IMR-90 (cell line): ENCODE measurements around the gene COTL1. TPM values are rescaled to one million over a fixed set of nuclear protein-coding genes. Genes with fewer than 3 reads are reported as not detected.

Experiments
- ATAC-seq: fragments of 200-7000 bp; cut with Tn5 transposase; 2 replicates; pipeline ENCODE4 v1.9.1; 2020; ENCODE audit warnings: low read depth, mild to moderate bottlenecking, moderate library complexity
- BruUV-seq: library from RNA; stranded (reverse); fragments of 400-500 nt; replicated peaks from 2 replicates; lab custom pipeline; 2021; lab: Mats Ljungman, UMichigan
- CTCF ChIA-PET: fragments of 300-600 bp; formaldehyde crosslinking; extraction: SDS; loops from one replicate; lab custom pipeline; 2021; ENCODE audit warnings: antibody characterized with exemption; lab: Yijun Ruan, JAX
- POLR2A ChIA-PET: fragments of 300-600 bp; sonication (Branson Sonifier 250); formaldehyde crosslinking; loops from one replicate; lab custom pipeline; 2022; ENCODE audit warnings: antibody characterized with exemption; ENCODE audit not compliant: unreplicated experiment; lab: Charles Lee
- DNase-seq: peaks from one replicate; pipeline ENCODE4 v3.0.0; 2013
- H2AFZ ChIP-seq: replicated peaks from 2 replicates; pipeline ENCODE3; 2013; ENCODE audit warnings: low read length, mild to moderate bottlenecking; ENCODE audit not compliant: poor library complexity
- H2AK5ac ChIP-seq: 2 replicates; pipeline ENCODE4 v1.6.1; 2013; ENCODE audit warnings: low read depth, low read length, inconsistent platforms
- H2AK9ac ChIP-seq: replicated peaks from 2 replicates; pipeline ENCODE3; 2013; ENCODE audit warnings: mild to moderate bottlenecking, low read depth, low read length, moderate library complexity; ENCODE audit not compliant: poor library complexity
- H2BK120ac ChIP-seq: 2 replicates; pipeline ENCODE4 v1.6.1; 2013; ENCODE audit warnings: low read depth, low read length, inconsistent platforms
- H2BK15ac ChIP-seq: 3 replicates; pipeline ENCODE4 v1.6.1; 2013; ENCODE audit warnings: low read depth, low read length, inconsistent platforms
- H2BK20ac ChIP-seq: 2 replicates; pipeline ENCODE4 v1.6.1; 2013; ENCODE audit warnings: low read depth, mild to moderate bottlenecking, inconsistent platforms, low read length, moderate library complexity
- H2BK5ac ChIP-seq: 2 replicates; pipeline ENCODE4 v1.6.1; 2013; ENCODE audit warnings: mild to moderate bottlenecking, low read depth, low read length, inconsistent platforms; ENCODE audit not compliant: poor library complexity, severe bottlenecking
- H3K14ac ChIP-seq: replicated peaks from 2 replicates; pipeline ENCODE4 v1.6.1; 2013; ENCODE audit warnings: low read depth, low read length, inconsistent platforms
- H3K18ac ChIP-seq: 2 replicates; pipeline ENCODE4 v1.6.1; 2013; ENCODE audit warnings: low read depth, low read length, control low read depth
- H3K23ac ChIP-seq: 2 replicates; pipeline ENCODE4 v1.6.1; 2013; ENCODE audit warnings: low read depth, low read length, inconsistent platforms
- H3K27ac ChIP-seq: 2 replicates; pipeline ENCODE4 v1.5.1; 2013; ENCODE audit warnings: mild to moderate bottlenecking, control low read depth, low read length; ENCODE audit not compliant: insufficient read depth
- H3K27me3 ChIP-seq: 2 replicates; pipeline ENCODE4 v1.6.1; 2013; ENCODE audit warnings: low read length; ENCODE audit not compliant: control insufficient read depth, insufficient read depth
- H3K36me3 ChIP-seq: 2 replicates; pipeline ENCODE4 v1.6.1; 2013; ENCODE audit warnings: low read length, mixed read lengths; ENCODE audit not compliant: control insufficient read depth, insufficient read depth
- H3K4ac ChIP-seq: 2 replicates; pipeline ENCODE4 v1.6.1; 2013; ENCODE audit warnings: low read depth, low read length, inconsistent platforms
- H3K4me1 ChIP-seq: 2 replicates; pipeline ENCODE4 v1.6.1; 2013; ENCODE audit warnings: low read length, mixed read lengths; ENCODE audit not compliant: control insufficient read depth, insufficient read depth
- H3K4me2 ChIP-seq: 2 replicates; pipeline ENCODE4 v1.6.1; 2013; ENCODE audit warnings: low read depth, mild to moderate bottlenecking, control low read depth, low read length, moderate library complexity
- H3K4me3 ChIP-seq: 2 replicates; pipeline ENCODE4 v1.5.1; 2013; ENCODE audit warnings: low read depth, mild to moderate bottlenecking, control low read depth, low read length, moderate library complexity; ENCODE audit not compliant: insufficient read depth
- H3K56ac ChIP-seq: 2 replicates; pipeline ENCODE4 v1.6.1; 2013; ENCODE audit warnings: low read length, inconsistent platforms; ENCODE audit not compliant: insufficient read depth; ENCODE audit errors: extremely low read depth
- H3K79me1 ChIP-seq, 2 experiments: 2 replicates each; pipeline ENCODE4 v1.6.1; 2013; ENCODE audit warnings: low read length in 2 of 2, inconsistent platforms in 1 of 2, low read depth in 1 of 2
- H3K9ac ChIP-seq: 2 replicates; pipeline ENCODE4 v1.6.1; 2013; ENCODE audit warnings: low read depth, low read length, control low read depth
- H3K9me1 ChIP-seq: 2 replicates; pipeline ENCODE4 v1.6.1; 2013; ENCODE audit warnings: low read length, inconsistent platforms; ENCODE audit not compliant: insufficient read depth
- H3K9me3 ChIP-seq: 2 replicates; pipeline ENCODE4 v1.6.1; 2013; ENCODE audit warnings: low read length; ENCODE audit not compliant: control insufficient read depth, insufficient read depth
- H4K20me1 ChIP-seq: 2 replicates; pipeline ENCODE4 v1.6.1; 2013; ENCODE audit warnings: low read length, inconsistent platforms; ENCODE audit not compliant: insufficient read depth
- H4K5ac ChIP-seq: 2 replicates; pipeline ENCODE4 v1.6.1; 2013; ENCODE audit warnings: mild to moderate bottlenecking, low read depth, low read length, control low read depth
- H4K8ac ChIP-seq, 2 experiments: 2 replicates each; pipeline ENCODE4 v1.6.1; 2013; ENCODE audit warnings: low read depth in 2 of 2, low read length in 2 of 2, control low read depth in 1 of 2, inconsistent platforms in 1 of 2
- H4K91ac ChIP-seq: 2 replicates; pipeline ENCODE4 v1.6.1; 2013; ENCODE audit warnings: low read depth, low read length, inconsistent platforms; ENCODE audit not compliant: insufficient read depth
- CEBPB ChIP-seq: IDR thresholded peaks from 2 replicates; pipeline ENCODE4 v1.6.1; 2012; ENCODE audit warnings: low read depth, low read length, improper control_type of control experiment
- CHD1 ChIP-seq: IDR thresholded peaks from 2 replicates; pipeline ENCODE4 v1.6.1; 2012; ENCODE audit warnings: low read depth, low read length, improper control_type of control experiment
- CTCF ChIP-seq: conservative IDR thresholded peaks from 2 replicates; pipeline ENCODE4 v1.5.1; 2012; ENCODE audit warnings: mild to moderate bottlenecking, low read depth, low read length, improper control_type of control experiment
- ELK1 ChIP-seq: fragments of 150-350 bp; IDR thresholded peaks from 2 replicates; pipeline ENCODE4 v1.6.1; 2016; ENCODE audit warnings: low read depth, mild to moderate bottlenecking, low read length, moderate library complexity, borderline replicate concordance
- FOS ChIP-seq: fragments of 150-350 bp; IDR thresholded peaks from 2 replicates; pipeline ENCODE4 v1.6.1; 2016; ENCODE audit warnings: low read depth, low read length
- MAFK ChIP-seq: IDR thresholded peaks from 2 replicates; pipeline ENCODE4 v1.6.1; 2012; ENCODE audit warnings: low read depth, low read length, improper control_type of control experiment
- MAZ ChIP-seq: IDR thresholded peaks from 2 replicates; pipeline ENCODE4 v1.6.1; 2012; ENCODE audit warnings: low read depth, mild to moderate bottlenecking, low read length, improper control_type of control experiment, moderate library complexity, borderline replicate concordance
- MXI1 ChIP-seq: IDR thresholded peaks from 2 replicates; pipeline ENCODE4 v1.6.1; 2012; ENCODE audit warnings: low read depth, mild to moderate bottlenecking, low read length, moderate library complexity, borderline replicate concordance
- NFE2L2 ChIP-seq: fragments of 150-350 bp; IDR thresholded peaks from 2 replicates; pipeline ENCODE4 v1.6.1; 2016; ENCODE audit warnings: low read depth, mild to moderate bottlenecking, low read length
- POLR2A ChIP-seq: IDR thresholded peaks from 2 replicates; pipeline ENCODE4 v1.6.1; 2012; ENCODE audit warnings: mild to moderate bottlenecking, low read depth, low read length
- RAD21 ChIP-seq: IDR thresholded peaks from 2 replicates; pipeline ENCODE4 v1.6.1; 2012; ENCODE audit warnings: low read length, improper control_type of control experiment
- RCOR1 ChIP-seq: IDR thresholded peaks from 2 replicates; pipeline ENCODE4 v1.6.1; 2012; ENCODE audit warnings: mild to moderate bottlenecking, low read length, improper control_type of control experiment; ENCODE audit not compliant: insufficient replicate concordance
- RFX5 ChIP-seq: IDR thresholded peaks from 2 replicates; pipeline ENCODE4 v1.8.0; 2012; ENCODE audit warnings: low read depth, mild to moderate bottlenecking, low read length, moderate library complexity
- SMC3 ChIP-seq: fragments of 150-350 bp; IDR thresholded peaks from 2 replicates; pipeline ENCODE4 v1.6.1; 2016; ENCODE audit warnings: low read depth, mild to moderate bottlenecking, antibody characterized with exemption, low read length, moderate library complexity
- USF2 ChIP-seq: fragments of 150-350 bp; IDR thresholded peaks from 2 replicates; pipeline ENCODE4 v1.6.1; 2017; ENCODE audit warnings: mild to moderate bottlenecking, antibody characterized with exemption, low read length, low read depth
- WGBS, 2 experiments: methylation state at CpG; one replicate each; pipeline versions ENCODE4 v1.1.5 to v1.1.7; 2013; ENCODE audit warnings: missing lambda C conversion rate in 2 of 2; ENCODE audit not compliant: insufficient read length in 1 of 2; ENCODE audit errors: extremely low coverage in 2 of 2; 5-methylcytosine and 5-hydroxymethylcytosine counted together
- dilution Hi-C: fragments of 300-500 bp; cut with HindIII; formaldehyde crosslinking; loops from one replicate; pipeline ENCODE4 v1.14.3; 2018; ENCODE audit warnings: low sequenced_read_pairs; ENCODE audit not compliant: unreplicated experiment
- in situ Hi-C: fragments of 300-500 bp; cut with MboI; formaldehyde crosslinking; loops from 3 replicates; pipeline ENCODE4 v1.14.3; 2019; ENCODE audit warnings: low sequenced_read_pairs, inconsistent platforms, mixed read lengths
- intact Hi-C: fragments of 100-400 bp; cut with micrococcal nuclease; formaldehyde crosslinking; loops from 2 replicates; pipeline ENCODE4 v1.10.0; 2022
- polyA plus RNA-seq, 3 experiments: library from polyadenylated mRNA; depleted of rRNA; stranded (reverse); fragments of >200 nt; gene quantifications; 2 replicates each; pipeline ENCODE4 v1.2.3, GENCODE V29; 2012; ENCODE audit warnings: low replicate concordance in 1 of 3
- total RNA-seq: library from RNA; depleted of rRNA; stranded (reverse); fragments of >200 nt; gene quantifications from 2 replicates; pipeline ENCODE4 v1.2.3, GENCODE V29; 2012

The COTL1 gene
- total and polyA plus RNA-seq, 2 of the 4 experiments (the other 2 are of a cell fraction), result 144 to 258 TPM

- dilution Hi-C loops (no loop called here), intact Hi-C loops (no loop called here), in situ Hi-C loops (loop anchor here (25.0 kb wide), 2 partner anchors 313 to 362 kb away; partner anchors contain the start of gene WFDC1)
- Histone ChIP-seq H3K14ac (no peak overlapping the region), H3K4me2 (peak overlapping the region; percentile 84), H3K27me3 (no peaks in the 10 kb centered on the region), H3K4ac (peak overlapping the region; percentile 71), H3K9ac (peak overlapping the region; percentile 79), H2AFZ (no peak overlapping the region), H4K91ac (no peak overlapping the region), H3K9me3 (no peaks in the 10 kb centered on the region), H2BK120ac (no peak overlapping the region), H4K8ac (no peak overlapping the region), H2BK20ac (no peak overlapping the region), H3K23ac (peak overlapping the region; percentile 82; the same call in 1 of the 2 replicates), H2AK9ac (peak overlapping the region; percentile 98), H3K4me3 (peak overlapping the region; percentile 64), H3K4me1 (peaks cover 14% of the 10 kb centered on the region), H2BK15ac (no peak overlapping the region), H3K56ac (no peak overlapping the region), H3K79me1 (peaks cover 22 to 58% of the 10 kb centered on the region in 2 experiments), H2AK5ac (peak overlapping the region; percentile 84; the same call in 1 of the 2 replicates), H4K20me1 (peaks cover 25% of the 10 kb centered on the region; the same call in 1 of the 2 replicates), H3K27ac (peak overlapping the region; percentile 46; the same call in 1 of the 2 replicates), H2BK5ac (peak overlapping the region; percentile 51), H3K36me3 (peaks cover 18% of the 10 kb centered on the region), H3K9me1 (peaks cover 27% of the 10 kb centered on the region), H3K18ac (no peak overlapping the region), H4K5ac (no peak overlapping the region)
- ChIA-PET POLR2A (no interaction called here), CTCF (no interaction called here)
- ATAC-seq, result no peak
- BruUV-seq, result no TSS peak
- no CpG with 5 or more reads among the region's 11 CpGs for WGBS, 2 experiments
- TF ChIP-seq CEBPB (no peak), MAFK (no peak), CHD1 (no peak), RAD21 (no peak), MAZ (no peak), MXI1 (no peak), NFE2L2 (no peak), CTCF (no peak), FOS (no peak), RCOR1 (no peak), RFX5 (no peak), ELK1 (no peak), USF2 (no peak), POLR2A (no peak), SMC3 (no peak)
- no peak for DNase-seq
Observed at GRCh38 chr16:84649511-84649861, 31.6 kb upstream of the COTL1 start.
